Astrocyte of the cerebellum (primary cell): ENCODE measurements around the gene VMAC.

Source experiments
- DNase-seq: peaks from one replicate; pipeline ENCODE4 v3.0.0-alpha.2; 2011; ENCODE audit warnings: low read depth
- H3K4me3 ChIP-seq: 2 replicates; pipeline ENCODE4 v1.5.1; 2011; ENCODE audit warnings: mild to moderate bottlenecking, low read depth, low read length, moderate library complexity
- in situ Hi-C: cut with HindIII; loops from 2 replicates; pipeline ENCODE4 v1.10.0; 2017; ENCODE audit warnings: low sequenced_read_pairs
- TF ChIP-seq, protein P1 (sequence below): IDR thresholded peaks from 2 replicates; pipeline ENCODE4 v1.5.1; 2012; ENCODE audit warnings: low read length, low read depth, moderate library complexity, mild to moderate bottlenecking; ENCODE audit errors: missing control alignments

The VMAC gene

DNA sequence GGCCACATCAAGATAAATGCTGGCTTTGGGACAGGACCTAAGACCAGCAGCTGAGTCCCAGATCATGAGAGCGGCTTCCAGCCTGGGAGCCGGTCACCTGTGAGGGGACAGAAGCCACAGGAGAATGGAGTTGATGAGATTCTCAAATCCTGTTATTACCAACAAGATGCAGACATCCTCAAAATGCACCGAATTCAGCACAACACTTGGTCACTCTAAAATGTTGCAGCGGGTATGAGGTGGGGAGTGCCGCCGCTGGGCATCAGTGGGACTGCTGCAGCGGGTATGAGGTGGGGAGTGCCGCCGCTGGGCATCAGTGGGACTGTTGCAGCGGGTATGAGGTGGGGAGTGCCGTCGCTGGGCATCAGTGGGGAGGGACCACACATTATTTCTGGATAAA is 52.1 kb downstream of the VMAC start:
- no peak for DNase-seq
- TF ChIP-seq, protein P1, sequence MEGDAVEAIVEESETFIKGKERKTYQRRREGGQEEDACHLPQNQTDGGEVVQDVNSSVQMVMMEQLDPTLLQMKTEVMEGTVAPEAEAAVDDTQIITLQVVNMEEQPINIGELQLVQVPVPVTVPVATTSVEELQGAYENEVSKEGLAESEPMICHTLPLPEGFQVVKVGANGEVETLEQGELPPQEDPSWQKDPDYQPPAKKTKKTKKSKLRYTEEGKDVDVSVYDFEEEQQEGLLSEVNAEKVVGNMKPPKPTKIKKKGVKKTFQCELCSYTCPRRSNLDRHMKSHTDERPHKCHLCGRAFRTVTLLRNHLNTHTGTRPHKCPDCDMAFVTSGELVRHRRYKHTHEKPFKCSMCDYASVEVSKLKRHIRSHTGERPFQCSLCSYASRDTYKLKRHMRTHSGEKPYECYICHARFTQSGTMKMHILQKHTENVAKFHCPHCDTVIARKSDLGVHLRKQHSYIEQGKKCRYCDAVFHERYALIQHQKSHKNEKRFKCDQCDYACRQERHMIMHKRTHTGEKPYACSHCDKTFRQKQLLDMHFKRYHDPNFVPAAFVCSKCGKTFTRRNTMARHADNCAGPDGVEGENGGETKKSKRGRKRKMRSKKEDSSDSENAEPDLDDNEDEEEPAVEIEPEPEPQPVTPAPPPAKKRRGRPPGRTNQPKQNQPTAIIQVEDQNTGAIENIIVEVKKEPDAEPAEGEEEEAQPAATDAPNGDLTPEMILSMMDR, result no peak
- H3K4me3 ChIP-seq, result no peak overlapping the region
- in situ Hi-C loops, result no loop called here

DNA sequence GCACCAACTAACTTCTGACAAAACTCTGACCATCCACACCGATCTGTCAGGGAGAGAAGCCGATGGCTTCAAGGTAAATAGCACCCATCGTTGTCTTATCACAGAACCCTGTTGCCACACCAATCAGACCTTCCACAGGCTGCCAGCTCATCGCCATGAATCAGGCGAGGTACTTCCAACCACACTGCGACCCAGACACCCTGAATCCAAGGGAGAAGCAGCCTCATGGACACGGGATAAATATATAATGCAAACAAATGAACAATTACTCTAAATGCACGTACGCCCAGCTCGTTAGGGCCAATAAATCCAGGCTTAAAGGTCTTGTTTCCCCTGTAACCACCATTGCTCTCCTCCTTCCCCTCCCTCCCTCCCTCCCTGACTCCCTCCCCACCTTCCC is 52.5 kb downstream of the VMAC start:
- TF ChIP-seq, protein P1, result no peak
- in situ Hi-C loops, result no loop called here
- DNase-seq, result no peak
- no peak overlapping the region for H3K4me3 ChIP-seq

DNA sequence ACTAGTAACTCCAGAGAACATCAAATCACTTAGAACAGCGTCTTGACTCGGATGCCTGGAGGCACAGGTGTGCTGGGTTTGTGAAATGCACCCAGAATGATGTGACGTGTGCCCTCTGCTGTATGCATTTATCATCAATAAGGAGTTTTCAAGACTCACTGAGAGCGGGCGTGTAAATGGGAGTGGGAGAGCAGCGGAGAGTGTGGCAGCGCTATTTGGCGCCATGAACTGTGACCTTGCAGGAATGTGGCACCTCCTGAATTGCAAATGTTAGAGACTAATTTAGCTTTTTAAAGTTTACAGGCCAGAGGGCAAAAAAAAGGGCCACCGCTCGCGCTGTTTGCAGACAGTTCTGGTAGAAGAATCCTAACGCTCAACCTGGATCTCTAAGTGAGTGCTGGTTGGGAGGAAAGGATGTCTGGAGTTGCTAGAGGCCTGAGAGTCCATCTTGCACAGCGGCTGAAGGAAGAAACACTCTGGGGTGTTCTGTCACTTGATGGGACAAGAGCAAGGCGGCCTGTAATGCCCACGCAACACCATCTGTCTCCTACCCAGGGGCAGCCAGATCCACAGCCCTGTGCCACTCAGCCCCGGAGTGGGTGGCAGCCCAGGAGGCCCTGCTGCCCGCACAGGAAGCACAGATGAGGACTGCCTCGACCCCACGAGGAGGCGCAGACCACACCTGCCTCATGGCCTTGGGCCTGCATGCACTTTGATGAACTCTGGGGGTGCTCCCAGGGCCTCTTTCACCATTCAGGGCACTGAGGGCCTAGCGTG is 53.6 kb downstream of the VMAC start:
- no peak for DNase-seq
- TF ChIP-seq, protein P1, result no peak
- in situ Hi-C loops, result no loop called here
- no peak overlapping the region for H3K4me3 ChIP-seq

GRCh38 chr19:5958851-5959122 is 54.1 kb downstream of the VMAC start:
- no peak overlapping the region for H3K4me3 ChIP-seq
- in situ Hi-C loops, result no loop called here
- TF ChIP-seq, protein P1, result no peak
- DNase-seq, result no peak

DNA sequence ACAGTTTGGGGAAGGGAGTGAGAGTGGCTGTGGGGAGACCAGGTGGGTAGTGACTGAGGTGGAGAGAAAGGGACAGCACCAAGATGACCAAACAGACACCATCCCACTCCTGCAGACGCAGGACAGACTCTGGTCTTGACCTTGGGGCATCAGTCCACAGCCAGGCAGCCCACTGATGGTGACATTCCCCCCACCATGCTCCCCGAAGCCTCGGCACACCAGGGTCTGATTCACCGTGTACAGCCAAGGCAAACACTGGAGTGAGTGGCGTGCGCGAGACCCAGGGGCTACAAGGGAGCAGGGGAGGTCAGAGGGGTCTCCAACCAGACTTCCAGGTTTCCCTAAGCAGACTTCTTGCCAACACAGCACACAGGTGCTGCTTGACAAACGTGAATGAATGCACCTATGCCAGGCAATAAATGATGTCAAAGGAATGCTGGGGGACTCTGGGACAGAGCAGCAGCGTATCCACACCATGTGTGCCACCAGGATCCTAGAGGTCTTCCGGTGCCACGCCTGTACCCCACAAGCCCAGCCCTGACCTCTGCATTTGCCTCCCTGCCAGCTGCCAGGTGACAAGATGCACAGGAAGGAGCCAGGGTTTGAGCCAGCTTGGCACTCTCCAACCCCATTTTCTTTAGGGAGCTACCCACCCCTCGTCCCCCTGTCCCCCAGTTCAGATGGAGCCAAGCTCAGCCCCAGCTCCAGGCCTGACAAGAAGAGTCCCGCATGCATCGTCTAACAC is 54.8 kb downstream of the VMAC start:
- in situ Hi-C loops, result no loop called here
- DNase-seq, result no peak
- TF ChIP-seq, protein P1, result no peak
- no peak overlapping the region for H3K4me3 ChIP-seq
